DOHH2 (cell line): ENCODE measurements around the gene CD74.
A peak's percentile ranks its signal among the peaks of the same experiment; 100 is the strongest.
"Not testable (repeated sequence)": the region's sequence is repeated elsewhere in the genome, so short reads cannot be mapped to it uniquely, and the experiment has no call there.

Experiments
- H3F3A ChIP-seq: fragments of 200-600 bp; sonication (generic), shearing (Covaris generic); 2 replicates; pipeline ENCODE4 v1.6.0; 2016; ENCODE audit warnings: antibody characterized with exemption, mild to moderate bottlenecking; ENCODE audit not compliant: control insufficient read depth, insufficient read depth
- H3K27ac ChIP-seq: fragments of 200-600 bp; sonication (generic); 2 replicates; pipeline ENCODE4 v1.5.1; 2014; ENCODE audit warnings: low read depth, mild to moderate bottlenecking, low read length, moderate library complexity
- H3K27me3 ChIP-seq: fragments of 200-600 bp; sonication (generic); 2 replicates; pipeline ENCODE4 v1.6.1; 2014; ENCODE audit warnings: mild to moderate bottlenecking, low read length, mixed read lengths; ENCODE audit not compliant: control insufficient read depth
- H3K36me3 ChIP-seq: fragments of 200-600 bp; sonication (generic); 2 replicates; pipeline ENCODE4 v1.6.1; 2014; ENCODE audit warnings: mild to moderate bottlenecking, low read length, moderate library complexity, mixed read lengths; ENCODE audit not compliant: control insufficient read depth
- H3K4me1 ChIP-seq: fragments of 200-600 bp; sonication (generic); 2 replicates; pipeline ENCODE4 v1.6.1; 2014; ENCODE audit warnings: mild to moderate bottlenecking, low read length, mixed read lengths; ENCODE audit not compliant: control insufficient read depth
- H3K4me2 ChIP-seq: fragments of 200-600 bp; sonication (generic); 2 replicates; pipeline ENCODE4 v1.6.0; 2014; ENCODE audit warnings: mild to moderate bottlenecking, low read length, moderate library complexity
- H3K4me3 ChIP-seq: fragments of 200-600 bp; sonication (generic); 2 replicates; pipeline ENCODE4 v1.5.1; 2014; ENCODE audit warnings: mild to moderate bottlenecking, low read length, mixed read lengths
- H3K79me2 ChIP-seq: fragments of 200-600 bp; sonication (generic); 2 replicates; pipeline ENCODE4 v1.6.1; 2014; ENCODE audit warnings: mild to moderate bottlenecking, low read length, mixed read lengths; ENCODE audit not compliant: control insufficient read depth
- H3K9me2 ChIP-seq: fragments of 200-600 bp; sonication (generic); replicated peaks from 2 replicates; pipeline ENCODE4 v1.6.1; 2014; ENCODE audit warnings: mild to moderate bottlenecking, low read length, mixed read lengths; ENCODE audit not compliant: control insufficient read depth
- H3K9me3 ChIP-seq: fragments of 200-600 bp; sonication (generic); 2 replicates; pipeline ENCODE4 v1.6.1; 2014; ENCODE audit warnings: antibody characterized with exemption, low read length, mixed read lengths; ENCODE audit not compliant: control insufficient read depth, insufficient read depth
- H4K20me1 ChIP-seq: fragments of 200-600 bp; sonication (generic); 2 replicates; pipeline ENCODE4 v1.6.0; 2014; ENCODE audit warnings: low read depth, mild to moderate bottlenecking, antibody characterized with exemption, low read length, moderate library complexity; ENCODE audit not compliant: control insufficient read depth, insufficient read depth
- EZH2phosphoT487 ChIP-seq: fragments of 200-600 bp; sonication (generic); IDR thresholded peaks from 2 replicates; pipeline ENCODE4 v1.6.1; 2017; ENCODE audit warnings: borderline replicate concordance, mild to moderate bottlenecking, antibody characterized with exemption, low read length, moderate library complexity, mixed read lengths
- TF ChIP-seq, protein P1 (sequence below): fragments of 200-600 bp; sonication (generic); IDR thresholded peaks from one replicate; pipeline ENCODE4 v1.5.1; 2014; ENCODE audit warnings: antibody characterized with exemption, mild to moderate bottlenecking, low read depth, low read length; ENCODE audit not compliant: poor library complexity, severe bottlenecking

Gene CD74

DNA sequence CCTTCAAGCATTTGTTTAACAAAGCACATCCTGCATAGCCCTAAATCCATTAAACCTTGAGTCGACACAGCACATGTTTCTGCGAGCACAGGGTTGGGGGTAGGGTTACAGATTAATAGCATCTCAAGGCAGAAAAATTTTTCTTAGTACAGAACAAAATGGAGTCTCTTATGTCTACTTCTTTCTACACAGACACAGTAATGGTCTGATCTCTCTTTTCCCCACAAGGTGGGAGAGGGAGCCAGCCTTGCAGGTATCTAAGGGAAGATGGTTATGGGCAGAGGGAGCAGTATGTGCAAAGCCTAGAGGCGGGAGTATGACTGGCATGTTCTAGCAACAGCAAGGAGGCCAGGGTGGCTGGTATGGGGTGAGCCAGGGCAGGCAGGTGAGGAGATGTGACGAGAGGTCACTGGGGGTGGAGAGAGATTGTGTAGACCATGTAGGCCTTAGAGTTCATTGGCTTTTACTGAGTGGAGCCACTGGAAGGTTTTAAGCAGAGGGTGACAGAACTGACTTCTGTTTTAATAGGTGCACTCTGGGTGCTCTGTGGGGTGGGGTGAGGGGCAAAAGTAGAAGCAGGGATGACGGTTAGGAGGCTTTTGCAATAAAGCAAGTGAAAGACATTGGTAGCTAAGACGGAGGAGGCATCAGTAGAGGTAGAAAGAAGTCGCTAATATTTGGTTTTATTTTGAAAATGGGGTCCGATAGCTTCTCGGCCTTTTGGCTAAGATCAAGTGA lies 42.0 kb upstream of the CD74 start:
- Histone ChIP-seq H3F3A (peaks cover 13% of the 10 kb centered on the region), H3K9me2 (no peaks in the 10 kb centered on the region), H3K4me1 (peaks cover 61% of the 10 kb centered on the region), H3K27ac (peak overlapping the region; percentile 50), H3K4me2 (peak overlapping the region; percentile 48), H4K20me1 (no peaks in the 10 kb centered on the region), H3K79me2 (peaks cover under 1% of the 10 kb centered on the region; the same call in 1 of the 2 replicates), H3K36me3 (no peaks in the 10 kb centered on the region; the same call in 1 of the 2 replicates), H3K4me3 (0 out of 2 replicates have a peak overlapping the region, but pooled peaks have one; percentile 22), H3K27me3 (no peaks in the 10 kb centered on the region), H3K9me3 (no peaks in the 10 kb centered on the region)
- no peak for TF ChIP-seq EZH2phosphoT487
- TF ChIP-seq, protein P1, sequence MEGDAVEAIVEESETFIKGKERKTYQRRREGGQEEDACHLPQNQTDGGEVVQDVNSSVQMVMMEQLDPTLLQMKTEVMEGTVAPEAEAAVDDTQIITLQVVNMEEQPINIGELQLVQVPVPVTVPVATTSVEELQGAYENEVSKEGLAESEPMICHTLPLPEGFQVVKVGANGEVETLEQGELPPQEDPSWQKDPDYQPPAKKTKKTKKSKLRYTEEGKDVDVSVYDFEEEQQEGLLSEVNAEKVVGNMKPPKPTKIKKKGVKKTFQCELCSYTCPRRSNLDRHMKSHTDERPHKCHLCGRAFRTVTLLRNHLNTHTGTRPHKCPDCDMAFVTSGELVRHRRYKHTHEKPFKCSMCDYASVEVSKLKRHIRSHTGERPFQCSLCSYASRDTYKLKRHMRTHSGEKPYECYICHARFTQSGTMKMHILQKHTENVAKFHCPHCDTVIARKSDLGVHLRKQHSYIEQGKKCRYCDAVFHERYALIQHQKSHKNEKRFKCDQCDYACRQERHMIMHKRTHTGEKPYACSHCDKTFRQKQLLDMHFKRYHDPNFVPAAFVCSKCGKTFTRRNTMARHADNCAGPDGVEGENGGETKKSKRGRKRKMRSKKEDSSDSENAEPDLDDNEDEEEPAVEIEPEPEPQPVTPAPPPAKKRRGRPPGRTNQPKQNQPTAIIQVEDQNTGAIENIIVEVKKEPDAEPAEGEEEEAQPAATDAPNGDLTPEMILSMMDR: no peak

DNA sequence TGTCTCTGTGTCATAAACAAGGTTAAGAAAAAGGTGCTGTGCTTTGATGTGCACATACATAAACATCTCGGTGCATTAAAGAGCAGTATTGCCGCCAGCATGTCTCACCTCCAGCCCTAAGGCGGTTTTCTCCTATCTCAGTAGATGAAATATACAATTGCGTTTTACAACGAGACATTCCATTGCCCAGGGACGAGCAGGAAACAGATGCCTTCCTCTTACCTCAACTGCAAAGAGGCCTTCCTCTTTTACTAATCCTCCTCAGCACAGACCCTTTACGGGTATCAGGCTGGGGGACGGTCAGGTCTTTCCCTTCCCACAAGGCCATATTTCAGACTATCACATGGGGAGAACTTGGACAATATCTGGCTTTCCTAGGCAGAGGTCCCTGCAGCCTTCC lies 41.3 kb upstream of the CD74 start:
- not testable (repeated sequence) for H4K20me1 ChIP-seq, H3K36me3 ChIP-seq
- peak overlapping the region; percentile 48 for H3K4me2 ChIP-seq

DNA sequence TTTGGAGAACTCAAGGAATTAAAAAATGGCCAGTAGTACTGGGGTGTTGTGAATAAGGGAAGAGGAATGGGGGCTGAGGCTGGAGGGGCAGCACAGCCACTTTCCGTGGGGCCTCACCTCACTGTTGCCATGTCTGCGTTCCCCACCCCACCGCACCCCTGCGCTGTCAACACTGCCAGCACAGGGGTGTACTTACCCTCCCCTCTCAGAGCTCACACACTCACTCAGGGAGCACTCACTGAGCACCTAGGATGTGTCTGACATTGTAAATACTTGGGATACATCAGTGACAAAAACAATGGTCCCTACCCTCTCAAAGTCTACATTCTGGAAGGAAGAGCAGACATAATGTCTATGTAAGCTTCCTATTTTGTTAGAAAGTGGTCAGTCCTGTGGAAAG lies 40.2 kb upstream of the CD74 start:
- H3K27me3 ChIP-seq: no peaks in the 10 kb centered on the region
- H3K9me2 ChIP-seq: no peaks in the 10 kb centered on the region
- peaks cover 26% of the 10 kb centered on the region for H3F3A ChIP-seq
- H3K27ac ChIP-seq: no peak overlapping the region
- peaks cover 12% of the 10 kb centered on the region for H4K20me1 ChIP-seq
- no peaks in the 10 kb centered on the region for H3K9me3 ChIP-seq
- TF ChIP-seq EZH2phosphoT487: no peak
- TF ChIP-seq, protein P1: no peak
- no peak overlapping the region for H3K4me2 ChIP-seq
- peaks cover 16% of the 10 kb centered on the region for H3K36me3 ChIP-seq
- H3K4me3 ChIP-seq: no peak overlapping the region
- peaks cover 18% of the 10 kb centered on the region for H3K79me2 ChIP-seq
- H3K4me1 ChIP-seq: peaks cover 53% of the 10 kb centered on the region

More for the DNA sequence above, 41.3 kb upstream of the CD74 start:
- not testable (repeated sequence) for H3K79me2 ChIP-seq, H3K27me3 ChIP-seq, H3K9me2 ChIP-seq, H3K9me3 ChIP-seq
- H3F3A ChIP-seq: peaks cover 15% of the 10 kb centered on the region
- H3K27ac ChIP-seq: peak overlapping the region; percentile 50
- peaks cover 55% of the 10 kb centered on the region for H3K4me1 ChIP-seq
- H3K4me3 ChIP-seq: 0 out of 2 replicates have a peak overlapping the region, but pooled peaks have one; percentile 20

DNA sequence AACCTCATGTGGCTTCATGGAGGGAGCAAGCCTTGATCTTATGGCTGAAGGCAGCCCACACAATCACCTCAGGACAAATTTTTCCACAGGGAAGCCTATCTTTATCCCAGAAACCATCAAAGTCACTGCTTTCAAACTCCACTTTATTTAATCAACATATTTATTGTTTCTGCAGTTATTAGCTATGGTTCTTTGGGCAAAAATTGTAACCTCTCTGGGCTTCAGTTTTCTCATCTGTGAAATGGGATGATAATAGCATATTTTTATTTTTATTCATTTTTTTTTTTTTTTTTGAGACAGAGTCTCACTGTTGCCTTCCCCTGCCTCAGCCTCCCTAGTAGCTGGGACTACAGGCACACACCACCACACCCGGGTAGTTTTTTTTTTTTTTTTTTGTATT lies 38.9 kb upstream of the CD74 start:
- H3K36me3 ChIP-seq: peaks cover 29% of the 10 kb centered on the region
- H3K27ac ChIP-seq: no peak overlapping the region
- no peak overlapping the region for H3K4me3 ChIP-seq
- peaks cover 26% of the 10 kb centered on the region for H4K20me1 ChIP-seq
- H3K27me3 ChIP-seq: no peaks in the 10 kb centered on the region
- H3K9me3 ChIP-seq: no peaks in the 10 kb centered on the region
- no peak for TF ChIP-seq EZH2phosphoT487
- TF ChIP-seq, protein P1: no peak
- H3K9me2 ChIP-seq: no peaks in the 10 kb centered on the region
- no peak overlapping the region for H3K4me2 ChIP-seq
- peaks cover 35% of the 10 kb centered on the region for H3F3A ChIP-seq
- H3K4me1 ChIP-seq: peaks cover 53% of the 10 kb centered on the region
- H3K79me2 ChIP-seq: peaks cover 31% of the 10 kb centered on the region
